HepG2 (cell line): ENCODE measurements around the gene PITX3. TPM values are rescaled to one million over a fixed set of nuclear protein-coding genes. Genes with fewer than 3 reads are reported as not detected.

Experiments
- CBX1 ChIP-seq: IDR thresholded peaks from one replicate; pipeline ENCODE4 v1.6.1; 2016; ENCODE audit warnings: antibody characterized with exemption, low read depth
- HMGXB3 ChIP-seq: sonication (generic); formaldehyde crosslinking; IDR thresholded peaks from 2 replicates; pipeline ENCODE4 v1.4.0; 2020; ENCODE audit warnings: missing genetic modification reagents, borderline replicate concordance
- ISL2 ChIP-seq: sonication (generic); formaldehyde crosslinking; IDR thresholded peaks from 2 replicates; pipeline ENCODE4 v1.5.0; 2020; ENCODE audit warnings: missing genetic modification reagents
- KLF16 ChIP-seq, 2 experiments: sonication (generic) in 1 of 2; formaldehyde crosslinking in 1 of 2; IDR thresholded peaks; 2 replicates each; pipeline versions ENCODE4 v1.6.1 to v1.8.0; 2016 to 2023; ENCODE audit warnings: missing genetic modification reagents in 2 of 2, missing compliant biosample characterization in 1 of 2
- KMT2A ChIP-seq: sonication (generic); formaldehyde crosslinking; IDR thresholded peaks from 2 replicates; pipeline ENCODE4 v1.4.0; 2020; ENCODE audit warnings: missing genetic modification reagents
- MTA3 ChIP-seq: sonication (generic); formaldehyde crosslinking; IDR thresholded peaks from 2 replicates; pipeline ENCODE4 v1.4.0; 2020; ENCODE audit warnings: missing genetic modification reagents
- POLR2G ChIP-seq: fragments of 200-400 bp; formaldehyde crosslinking; IDR thresholded peaks from 2 replicates; pipeline ENCODE4 v1.6.1; 2018; ENCODE audit warnings: mild to moderate bottlenecking, low read depth, low read length, moderate library complexity
- SATB2 ChIP-seq: sonication (generic); formaldehyde crosslinking; IDR thresholded peaks from 2 replicates; pipeline ENCODE4 v1.5.0; 2020; ENCODE audit warnings: missing genetic modification reagents
- SP2 ChIP-seq: sonication (generic); formaldehyde crosslinking; IDR thresholded peaks from 2 replicates; pipeline ENCODE4 v1.5.1; 2020; ENCODE audit warnings: mild to moderate bottlenecking, missing genetic modification reagents
- SPEN ChIP-seq: sonication (generic); formaldehyde crosslinking; IDR thresholded peaks from 2 replicates; pipeline ENCODE4 v1.5.1; 2020; ENCODE audit warnings: low read depth, mild to moderate bottlenecking, missing genetic modification reagents
- SRSF4 ChIP-seq: fragments of 200-400 bp; formaldehyde crosslinking; IDR thresholded peaks from one replicate; pipeline ENCODE4 v1.6.1; 2018; ENCODE audit warnings: mild to moderate bottlenecking, low read depth, low read length, moderate library complexity; ENCODE audit not compliant: poor library complexity, severe bottlenecking
- SRY ChIP-seq: sonication (generic); formaldehyde crosslinking; IDR thresholded peaks from 2 replicates; pipeline ENCODE4 v1.8.0; 2022; ENCODE audit warnings: mild to moderate bottlenecking, missing genetic modification reagents
- ZBTB33 ChIP-seq: sonication (generic); formaldehyde crosslinking; IDR thresholded peaks from 2 replicates; pipeline ENCODE4 v1.4.0; 2020; ENCODE audit warnings: missing genetic modification reagents
- ZNF180 ChIP-seq: sonication (generic); formaldehyde crosslinking; IDR thresholded peaks from 2 replicates; pipeline ENCODE4 v1.4.0; 2020; ENCODE audit warnings: low read depth, missing genetic modification reagents, borderline replicate concordance
- ZNF382 ChIP-seq: sonication (generic); formaldehyde crosslinking; IDR thresholded peaks from 2 replicates; pipeline ENCODE4 v1.5.0; 2020; ENCODE audit warnings: missing genetic modification reagents, mild to moderate bottlenecking, borderline replicate concordance
- ZNF513 ChIP-seq: sonication (generic); formaldehyde crosslinking; conservative IDR thresholded peaks from 2 replicates; pipeline ENCODE4 v1.5.0; 2020; ENCODE audit warnings: missing genetic modification reagents
- polyA plus RNA-seq, 8 experiments: library from polyadenylated mRNA; depleted of rRNA in 3 of 8; stranded (reverse) in 7 of 8; unstranded in 1 of 8; fragments of >200 nt; fragmentation: Illumina TruSeq in 4 of 8; extraction: Trizol in 4 of 8; gene quantifications; 2 replicates each; pipeline versions ENCODE4 v1.2.1 to v1.2.3, GENCODE V29; 2011 to 2016; ENCODE audit warnings: low read depth in 4 of 8, missing spikeins in 1 of 8, mixed read lengths in 1 of 8; ENCODE audit not compliant: insufficient read depth in 1 of 8
- total RNA-seq, 5 experiments: library from RNA; depleted of rRNA; stranded (reverse); fragments of >200 nt; fragmentation: Illumina TruSeq; extraction: Trizol; gene quantifications; 2 replicates each; pipeline ENCODE4 v1.2.3, GENCODE V29; 2016; ENCODE audit warnings: low read depth in 1 of 5

PITX3 gene
- total and polyA plus RNA-seq, 2 of the 13 experiments (the other 11 are each of a cell fraction or from before 2014, with no cell fraction given): not detected

GRCh38 chr10:102245082-102245931 is 4.0 kb upstream of the PITX3 start, which contains the start of gene GBF1 (continued):
- TF ChIP-seq SRSF4: no peak
- no peak for TF ChIP-seq ZNF382 (CRISPR knock-in tag)
- peak; percentile 78; the same call in 1 of the 2 replicates for TF ChIP-seq SRY (CRISPR knock-in tag)
- no peak for TF ChIP-seq ZNF513 (CRISPR knock-in tag)
- peak; percentile 89 for TF ChIP-seq POLR2G
- TF ChIP-seq SP2 (CRISPR knock-in tag): peak; percentile 95
- no peak for TF ChIP-seq CBX1
- peak; percentile 45; the same call in 1 of the 2 replicates for TF ChIP-seq ISL2 (CRISPR knock-in tag)
- no peak for TF ChIP-seq MTA3 (CRISPR knock-in tag)
- TF ChIP-seq SATB2 (CRISPR knock-in tag): 0 out of 2 replicates have a peak, but pooled peaks have one; percentile 29
- TF ChIP-seq ZBTB33 (CRISPR knock-in tag): no peak
- TF ChIP-seq HMGXB3 (CRISPR knock-in tag): peak; percentile 97
- TF ChIP-seq KMT2A (CRISPR knock-in tag): peak; percentile 80; the same call in 1 of the 2 replicates
- no peak for TF ChIP-seq SPEN (CRISPR knock-in tag)
- TF ChIP-seq KLF16 (CRISPR knock-in tag; IDR thresholded peaks at IDR 0.05): peak in 1 of 2 experiments; percentile 51; a peak in 1 of 4 replicates
- TF ChIP-seq ZNF180 (CRISPR knock-in tag): no peak
